ENCODE data around the gene MMP24.

DNA sequence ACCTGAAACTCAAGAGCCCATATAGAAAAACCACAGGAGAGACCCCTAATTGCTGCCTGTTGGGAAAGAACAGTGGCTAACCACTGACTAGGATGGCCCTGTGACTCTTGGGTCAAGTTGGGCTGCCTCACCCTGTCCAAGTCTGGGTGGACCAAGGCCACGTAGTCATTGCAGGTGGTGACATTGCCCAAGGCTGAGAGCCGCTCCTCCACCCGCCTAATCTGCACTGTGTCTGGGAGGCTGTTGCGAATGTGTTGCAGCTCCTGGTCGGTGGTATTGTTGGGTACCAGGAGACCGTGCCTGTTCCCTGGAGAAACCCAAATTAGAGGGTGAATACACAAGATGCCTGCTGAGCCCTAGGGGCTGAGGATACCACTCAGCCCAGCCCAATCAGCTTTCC lies 54.0 kb downstream of the MMP24 start:
- TF ChIP-seq RFX5 (IDR thresholded peaks at IDR 0.05; ENCODE audit: low read length) (no peak), MAX (IDR thresholded peaks at IDR 0.05; ENCODE audit: low read depth) (no peak), RAD21 (IDR thresholded peaks at IDR 0.05; ENCODE audit: low read length) (no peak), CHD2 (IDR thresholded peaks at IDR 0.05; ENCODE audit: low read length, partially characterized antibody) (no peak), POLR2AphosphoS5 (IDR thresholded peaks at IDR 0.05; ENCODE audit: low read depth, low read length) (no peak), RCOR1 (IDR thresholded peaks at IDR 0.05; ENCODE audit: low read length) (no peak), MXI1 (IDR thresholded peaks at IDR 0.05; ENCODE audit: low read depth, low read length) (no peak), EP300 (IDR thresholded peaks at IDR 0.05; ENCODE audit: borderline replicate concordance in 1 of 2, low read depth in 1 of 2, low read length in 1 of 2) (no peak), SMC3 (IDR thresholded peaks at IDR 0.05; ENCODE audit: low read depth, low read length) (no peak), REST (IDR thresholded peaks at IDR 0.05; ENCODE audit: low read depth, low read length) (no peak), PBX3 (IDR thresholded peaks at IDR 0.05) (no peak), FOSL2 (IDR thresholded peaks at IDR 0.05; ENCODE audit: borderline replicate concordance, low read depth) (no peak)
- TF ChIP-seq, protein P1, sequence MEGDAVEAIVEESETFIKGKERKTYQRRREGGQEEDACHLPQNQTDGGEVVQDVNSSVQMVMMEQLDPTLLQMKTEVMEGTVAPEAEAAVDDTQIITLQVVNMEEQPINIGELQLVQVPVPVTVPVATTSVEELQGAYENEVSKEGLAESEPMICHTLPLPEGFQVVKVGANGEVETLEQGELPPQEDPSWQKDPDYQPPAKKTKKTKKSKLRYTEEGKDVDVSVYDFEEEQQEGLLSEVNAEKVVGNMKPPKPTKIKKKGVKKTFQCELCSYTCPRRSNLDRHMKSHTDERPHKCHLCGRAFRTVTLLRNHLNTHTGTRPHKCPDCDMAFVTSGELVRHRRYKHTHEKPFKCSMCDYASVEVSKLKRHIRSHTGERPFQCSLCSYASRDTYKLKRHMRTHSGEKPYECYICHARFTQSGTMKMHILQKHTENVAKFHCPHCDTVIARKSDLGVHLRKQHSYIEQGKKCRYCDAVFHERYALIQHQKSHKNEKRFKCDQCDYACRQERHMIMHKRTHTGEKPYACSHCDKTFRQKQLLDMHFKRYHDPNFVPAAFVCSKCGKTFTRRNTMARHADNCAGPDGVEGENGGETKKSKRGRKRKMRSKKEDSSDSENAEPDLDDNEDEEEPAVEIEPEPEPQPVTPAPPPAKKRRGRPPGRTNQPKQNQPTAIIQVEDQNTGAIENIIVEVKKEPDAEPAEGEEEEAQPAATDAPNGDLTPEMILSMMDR (IDR thresholded peaks at IDR 0.05), result no peak

All from SK-N-SH (cell line).